ENCODE measurements around the gene ZNF180. TPM values are rescaled to one million over a fixed set of nuclear protein-coding genes. Genes with fewer than 3 reads are reported as not detected.

ZNF180 gene
- total RNA-seq, 1 donor from 2014 or later, result 11.1 TPM

- no peak for DNase-seq (ENCODE audit: low read depth)
- Histone ChIP-seq H3K36me3 (ENCODE audit: control insufficient read depth, insufficient read depth, low read length) (no peaks in the 10 kb centered on the region), H3K4me3 (ENCODE audit: low read depth, low read length) (no peak within 1 kb of the TSS), H3K27me3 (ENCODE audit: control insufficient read depth, insufficient read depth, low read length) (no peaks in the 10 kb centered on the region)
- no peak for FAIRE-seq
- no peak for TF ChIP-seq CTCF (IDR thresholded peaks at IDR 0.05; ENCODE audit: insufficient read depth, low read length, severe bottlenecking)
Observed at GRCh38 chr19:44529536-44529935, 29.2 kb upstream of the ZNF180 start, which contains the start of gene CEACAM20. Gene CEACAM20, minus strand, starts transcription at chr19:44529675. Its CDS starts 166 bp downstream, at chr19:44529509.

- no peaks in the 10 kb centered on the region for H3K27me3 ChIP-seq (ENCODE audit: control insufficient read depth, insufficient read depth, low read length)
- no peak for TF ChIP-seq CTCF (IDR thresholded peaks at IDR 0.05; ENCODE audit: insufficient read depth, low read length, severe bottlenecking)
- no peak for DNase-seq (ENCODE audit: low read depth)
- H3K4me3 ChIP-seq (ENCODE audit: low read depth, low read length), result no peak overlapping the region
- FAIRE-seq, result no peak
- no peaks in the 10 kb centered on the region for H3K36me3 ChIP-seq (ENCODE audit: control insufficient read depth, insufficient read depth, low read length)
Observed at GRCh38 chr19:44527554-44527953, 27.2 kb upstream of the ZNF180 start.

- no peaks in the 10 kb centered on the region for H3K27me3 ChIP-seq (ENCODE audit: control insufficient read depth, insufficient read depth, low read length)
- FAIRE-seq (no peak), DNase-seq (ENCODE audit: low read depth) (no peak)
- H3K36me3 ChIP-seq (ENCODE audit: control insufficient read depth, insufficient read depth, low read length), result no peaks in the 10 kb centered on the region
- no peak for TF ChIP-seq CTCF (IDR thresholded peaks at IDR 0.05; ENCODE audit: insufficient read depth, low read length, severe bottlenecking)
- no peak overlapping the region for H3K4me3 ChIP-seq (ENCODE audit: low read depth, low read length)
Observed at GRCh38 chr19:44525721-44526430, 25.6 kb upstream of the ZNF180 start.

GRCh38 chr19:44521370-44521769 lies 21.0 kb upstream of the ZNF180 start:
- no peak for TF ChIP-seq CTCF (IDR thresholded peaks at IDR 0.05; ENCODE audit: insufficient read depth, low read length, severe bottlenecking)
- peak; percentile 58 for FAIRE-seq

GRCh38 chr19:44517146-44517545 lies 16.8 kb upstream of the ZNF180 start:
- DNase-seq (ENCODE audit: low read depth) (no peak), FAIRE-seq (no peak)
- no peaks in the 10 kb centered on the region for H3K36me3 ChIP-seq (ENCODE audit: control insufficient read depth, insufficient read depth, low read length)
- H3K4me3 ChIP-seq (ENCODE audit: low read depth, low read length), result no peak overlapping the region
- H3K27me3 ChIP-seq (ENCODE audit: control insufficient read depth, insufficient read depth, low read length), result no peaks in the 10 kb centered on the region
- TF ChIP-seq CTCF (IDR thresholded peaks at IDR 0.05; ENCODE audit: insufficient read depth, low read length, severe bottlenecking), result no peak

More at GRCh38 chr19:44521370-44521769, 21.0 kb upstream of the ZNF180 start:
- H3K36me3 ChIP-seq (ENCODE audit: control insufficient read depth, insufficient read depth, low read length), result no peaks in the 10 kb centered on the region
- DNase-seq (ENCODE audit: low read depth), result no peak
- H3K4me3 ChIP-seq (ENCODE audit: low read depth, low read length), result no peak overlapping the region
- H3K27me3 ChIP-seq (ENCODE audit: control insufficient read depth, insufficient read depth, low read length), result no peaks in the 10 kb centered on the region

- FAIRE-seq, result no peak
Observed at GRCh38 chr19:44515907-44516306, 15.6 kb upstream of the ZNF180 start.

More at GRCh38 chr19:44515907-44516306, 15.6 kb upstream of the ZNF180 start:
- no peaks in the 10 kb centered on the region for H3K36me3 ChIP-seq (ENCODE audit: control insufficient read depth, insufficient read depth, low read length)
- no peak for TF ChIP-seq CTCF (IDR thresholded peaks at IDR 0.05; ENCODE audit: insufficient read depth, low read length, severe bottlenecking)
- no peaks in the 10 kb centered on the region for H3K27me3 ChIP-seq (ENCODE audit: control insufficient read depth, insufficient read depth, low read length)
- no peak for DNase-seq (ENCODE audit: low read depth)
- no peak overlapping the region for H3K4me3 ChIP-seq (ENCODE audit: low read depth, low read length)
